Karpas-422 (cell line): ENCODE data around the gene PPL. TPM values are rescaled to one million over a fixed set of nuclear protein-coding genes. Genes with fewer than 3 reads are reported as not detected.

Experiments
- DNase-seq: peaks from one replicate; pipeline ENCODE4 v3.0.0-alpha.2; 2015
- H2AFZ ChIP-seq: fragments of 200-600 bp; sonication (generic); 2 replicates; pipeline ENCODE4 v1.6.1; 2014; ENCODE audit warnings: antibody characterized with exemption, low read length, mixed read lengths
- H3K27ac ChIP-seq: fragments of 200-600 bp; sonication (generic); 2 replicates; pipeline ENCODE4 v1.5.1; 2014; ENCODE audit warnings: mild to moderate bottlenecking, low read length, moderate library complexity
- H3K27me3 ChIP-seq: fragments of 200-600 bp; sonication (generic); 2 replicates; pipeline ENCODE4 v1.6.1; 2014; ENCODE audit warnings: low read length, mixed read lengths
- H3K36me3 ChIP-seq: fragments of 200-600 bp; sonication (generic); 2 replicates; pipeline ENCODE4 v1.6.1; 2014; ENCODE audit warnings: low read length, mixed read lengths; ENCODE audit not compliant: insufficient read depth
- H3K4me1 ChIP-seq: fragments of 200-600 bp; sonication (generic); 2 replicates; pipeline ENCODE4 v1.6.1; 2014; ENCODE audit warnings: mild to moderate bottlenecking, low read length, mixed read lengths
- H3K4me2 ChIP-seq: fragments of 200-600 bp; sonication (generic); 2 replicates; pipeline ENCODE4 v1.6.1; 2014; ENCODE audit warnings: low read length, low read depth, mild to moderate bottlenecking; ENCODE audit not compliant: poor library complexity, severe bottlenecking
- H3K4me3 ChIP-seq: fragments of 200-600 bp; sonication (generic); 2 replicates; pipeline ENCODE4 v1.5.1; 2014; ENCODE audit warnings: mild to moderate bottlenecking, antibody characterized with exemption, low read length, mixed read lengths
- H3K79me2 ChIP-seq: fragments of 200-600 bp; sonication (generic); 2 replicates; pipeline ENCODE4 v1.6.1; 2014; ENCODE audit warnings: mild to moderate bottlenecking, low read length, mixed read lengths
- H3K9ac ChIP-seq: fragments of 200-600 bp; sonication (generic); 2 replicates; pipeline ENCODE4 v1.6.0; 2014; ENCODE audit warnings: low read length
- H3K9me2 ChIP-seq: fragments of 200-600 bp; sonication (generic), shearing (Covaris generic); replicated peaks from 2 replicates; pipeline ENCODE4 v1.6.0; 2014; ENCODE audit warnings: mild to moderate bottlenecking, low read length, moderate library complexity; ENCODE audit not compliant: insufficient read depth
- H3K9me3 ChIP-seq: fragments of 300-700, 200-600 bp; sonication (generic); 2 replicates; pipeline ENCODE4 v1.6.1; 2014; ENCODE audit warnings: low read length, mixed read lengths
- H4K20me1 ChIP-seq: fragments of 200-600 bp; sonication (generic); 2 replicates; pipeline ENCODE4 v1.6.1; 2014; ENCODE audit warnings: mild to moderate bottlenecking, antibody characterized with exemption, low read length, low read depth; ENCODE audit not compliant: insufficient read depth
- total RNA-seq: library from RNA; depleted of rRNA; stranded (reverse); fragments of >200 nt; shearing (Covaris generic); gene quantifications from 2 replicates; pipeline ENCODE4 v1.2.3, GENCODE V29; 2014; ENCODE audit warnings: low replicate concordance

The PPL gene
- total RNA-seq, 1 experiment from 2014 or later, result not detected

DNA sequence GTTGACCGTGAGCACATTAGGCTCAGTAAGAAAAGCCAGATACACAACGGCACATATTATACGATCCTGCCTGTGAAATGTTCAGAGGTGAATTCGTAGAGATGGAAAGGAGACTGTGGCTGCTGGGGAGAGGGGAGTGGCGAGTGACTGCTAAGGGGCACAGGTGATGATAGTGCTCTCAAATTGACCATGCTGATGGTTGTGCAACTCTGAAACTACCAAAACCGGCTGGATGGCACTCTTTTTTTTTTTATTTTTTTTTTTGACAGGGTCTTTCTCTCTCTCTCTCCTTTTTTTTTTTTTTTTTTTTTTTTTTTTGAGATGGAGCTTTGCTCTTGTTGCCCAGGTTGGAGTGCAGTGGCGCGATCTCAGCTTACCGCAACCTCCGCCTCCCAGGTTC, 13.0 kb upstream of the PPL start:
- Histone ChIP-seq H3K4me2 (no peak overlapping the region), H3K9me3 (no peaks in the 10 kb centered on the region), H2AFZ (no peak overlapping the region), H3K9ac (no peak overlapping the region), H3K9me2 (no peaks in the 10 kb centered on the region), H3K27ac (no peak overlapping the region), H4K20me1 (no peaks in the 10 kb centered on the region), H3K36me3 (no peaks in the 10 kb centered on the region), H3K79me2 (no peaks in the 10 kb centered on the region), H3K4me1 (no peaks in the 10 kb centered on the region), H3K4me3 (no peak overlapping the region), H3K27me3 (no peaks in the 10 kb centered on the region)
- no peak for DNase-seq

GRCh38 chr16:4948903-4949766, 12.2 kb upstream of the PPL start:
- no peaks in the 10 kb centered on the region for H3K9me2 ChIP-seq
- no peak overlapping the region for H3K4me3 ChIP-seq
- no peaks in the 10 kb centered on the region for H3K27me3 ChIP-seq
- DNase-seq, result no peak
- H3K4me2 ChIP-seq, result no peak overlapping the region
- H3K79me2 ChIP-seq, result no peaks in the 10 kb centered on the region
- no peak overlapping the region for H3K9ac ChIP-seq
- no peaks in the 10 kb centered on the region for H3K4me1 ChIP-seq
- H3K9me3 ChIP-seq, result no peaks in the 10 kb centered on the region
- H3K27ac ChIP-seq, result no peak overlapping the region
- no peaks in the 10 kb centered on the region for H4K20me1 ChIP-seq
- no peak overlapping the region for H2AFZ ChIP-seq
- no peaks in the 10 kb centered on the region for H3K36me3 ChIP-seq

- H3K9ac ChIP-seq, result no peak overlapping the region
- H3K4me2 ChIP-seq, result no peak overlapping the region
- no peak overlapping the region for H2AFZ ChIP-seq
These were observed 11.0 kb upstream of the PPL start for GRCh38 chr16:4947722-4948503.

GRCh38 chr16:4946917-4947316, 10.0 kb upstream of the PPL start:
- Histone ChIP-seq H3K4me3 (no peak overlapping the region), H3K4me2 (no peak overlapping the region), H3K27me3 (no peaks in the 10 kb centered on the region)

More at GRCh38 chr16:4947722-4948503, 11.0 kb upstream of the PPL start:
- no peak overlapping the region for H3K4me3 ChIP-seq
- H3K79me2 ChIP-seq, result no peaks in the 10 kb centered on the region
- H4K20me1 ChIP-seq, result no peaks in the 10 kb centered on the region
- no peaks in the 10 kb centered on the region for H3K36me3 ChIP-seq
- no peaks in the 10 kb centered on the region for H3K9me3 ChIP-seq
- H3K9me2 ChIP-seq, result no peaks in the 10 kb centered on the region
- H3K4me1 ChIP-seq, result no peaks in the 10 kb centered on the region
- no peak overlapping the region for H3K27ac ChIP-seq
- H3K27me3 ChIP-seq, result no peaks in the 10 kb centered on the region
- no peak for DNase-seq

DNA sequence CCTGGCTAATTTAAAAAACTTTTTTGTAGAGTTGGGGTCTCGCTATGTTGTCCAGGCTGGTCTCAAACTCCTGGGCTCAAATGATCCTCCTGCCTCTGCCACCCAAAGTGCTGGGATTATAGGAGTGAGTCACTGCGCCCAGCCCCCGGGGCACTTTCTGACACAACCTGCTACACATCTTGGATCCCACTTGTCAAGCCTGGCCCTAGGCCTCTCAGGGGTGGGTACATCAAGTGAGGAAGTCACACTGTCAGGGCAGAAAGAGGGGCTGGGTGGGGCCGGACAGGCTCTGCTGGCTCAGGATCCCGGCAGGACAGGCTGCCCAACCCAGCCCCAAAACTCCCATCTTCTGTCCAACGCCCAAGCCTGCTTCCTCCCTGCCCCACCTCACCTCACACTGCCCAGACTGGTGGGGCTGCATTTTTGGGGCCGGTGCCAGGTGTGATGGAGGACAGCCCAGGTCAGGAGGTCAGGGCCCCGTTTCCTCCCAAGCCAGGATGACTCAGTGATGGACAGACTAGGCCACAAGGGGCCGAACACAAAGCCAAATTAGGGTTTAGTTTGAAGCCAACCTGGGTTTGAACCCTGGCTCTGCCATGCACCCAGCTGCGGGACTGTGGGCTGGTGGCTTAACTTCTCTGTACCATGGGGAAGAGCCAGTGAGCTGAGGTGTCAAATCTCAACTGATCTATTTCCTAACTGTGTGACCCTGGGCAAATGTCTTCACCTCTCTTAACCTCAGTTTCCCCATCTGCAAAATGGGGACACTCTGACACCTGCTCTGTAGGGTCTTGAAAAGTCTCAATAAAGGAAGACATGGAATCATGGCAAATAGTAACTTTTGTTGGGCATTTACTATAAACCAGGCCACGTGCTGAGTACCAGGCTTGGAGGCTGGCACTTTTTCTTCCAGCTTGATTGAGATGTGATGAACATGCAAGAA, 8.9 kb upstream of the PPL start:
- no peaks in the 10 kb centered on the region for H3K36me3 ChIP-seq
- DNase-seq, result no peak
- H4K20me1 ChIP-seq, result no peaks in the 10 kb centered on the region
- no peaks in the 10 kb centered on the region for H3K9me2 ChIP-seq
- H3K27me3 ChIP-seq, result no peaks in the 10 kb centered on the region
- H3K4me3 ChIP-seq, result no peak overlapping the region
- no peak overlapping the region for H3K4me2 ChIP-seq
- no peak overlapping the region for H2AFZ ChIP-seq
- no peak overlapping the region for H3K27ac ChIP-seq
- H3K4me1 ChIP-seq, result no peaks in the 10 kb centered on the region
- H3K9ac ChIP-seq, result no peak overlapping the region
- H3K79me2 ChIP-seq, result no peaks in the 10 kb centered on the region
- no peaks in the 10 kb centered on the region for H3K9me3 ChIP-seq

More at GRCh38 chr16:4946917-4947316, 10.0 kb upstream of the PPL start:
- Histone ChIP-seq H3K79me2 (no peaks in the 10 kb centered on the region), H3K36me3 (no peaks in the 10 kb centered on the region), H3K9me2 (no peaks in the 10 kb centered on the region), H2AFZ (no peak overlapping the region), H3K27ac (no peak overlapping the region), H3K9me3 (no peaks in the 10 kb centered on the region), H4K20me1 (no peaks in the 10 kb centered on the region), H3K4me1 (no peaks in the 10 kb centered on the region), H3K9ac (no peak overlapping the region)
- no peak for DNase-seq

GRCh38 chr16:4944333-4945281, 7.7 kb upstream of the PPL start:
- no peak overlapping the region for H3K4me2 ChIP-seq
- no peak for DNase-seq

GRCh38 chr16:4942481-4942880, 5.5 kb upstream of the PPL start:
- DNase-seq, result no peak
- Histone ChIP-seq H3K9me2 (no peaks in the 10 kb centered on the region), H3K36me3 (no peaks in the 10 kb centered on the region), H3K27ac (no peak overlapping the region), H3K27me3 (no peaks in the 10 kb centered on the region), H3K9me3 (no peaks in the 10 kb centered on the region), H3K79me2 (no peaks in the 10 kb centered on the region), H3K4me3 (no peak overlapping the region), H3K9ac (no peak overlapping the region), H4K20me1 (no peaks in the 10 kb centered on the region), H3K4me1 (no peaks in the 10 kb centered on the region), H3K4me2 (no peak overlapping the region), H2AFZ (no peak overlapping the region)

More at GRCh38 chr16:4944333-4945281, 7.7 kb upstream of the PPL start:
- Histone ChIP-seq H3K9me2 (no peaks in the 10 kb centered on the region), H3K27me3 (no peaks in the 10 kb centered on the region), H3K4me3 (no peak overlapping the region), H4K20me1 (no peaks in the 10 kb centered on the region), H3K36me3 (no peaks in the 10 kb centered on the region), H2AFZ (no peak overlapping the region), H3K4me1 (no peaks in the 10 kb centered on the region), H3K27ac (no peak overlapping the region), H3K9ac (no peak overlapping the region), H3K9me3 (no peaks in the 10 kb centered on the region), H3K79me2 (no peaks in the 10 kb centered on the region)
